ENCODE data around the gene ELOVL7. TPM values are rescaled to one million over a fixed set of nuclear protein-coding genes. Genes with fewer than 3 reads are reported as not detected.
"Not testable (repeated sequence)": the region's sequence is repeated elsewhere in the genome, so short reads cannot be mapped to it uniquely, and the experiment has no call there.

ELOVL7 gene
- total RNA-seq, 1 donor from 2014 or later: 22.1 TPM

DNA sequence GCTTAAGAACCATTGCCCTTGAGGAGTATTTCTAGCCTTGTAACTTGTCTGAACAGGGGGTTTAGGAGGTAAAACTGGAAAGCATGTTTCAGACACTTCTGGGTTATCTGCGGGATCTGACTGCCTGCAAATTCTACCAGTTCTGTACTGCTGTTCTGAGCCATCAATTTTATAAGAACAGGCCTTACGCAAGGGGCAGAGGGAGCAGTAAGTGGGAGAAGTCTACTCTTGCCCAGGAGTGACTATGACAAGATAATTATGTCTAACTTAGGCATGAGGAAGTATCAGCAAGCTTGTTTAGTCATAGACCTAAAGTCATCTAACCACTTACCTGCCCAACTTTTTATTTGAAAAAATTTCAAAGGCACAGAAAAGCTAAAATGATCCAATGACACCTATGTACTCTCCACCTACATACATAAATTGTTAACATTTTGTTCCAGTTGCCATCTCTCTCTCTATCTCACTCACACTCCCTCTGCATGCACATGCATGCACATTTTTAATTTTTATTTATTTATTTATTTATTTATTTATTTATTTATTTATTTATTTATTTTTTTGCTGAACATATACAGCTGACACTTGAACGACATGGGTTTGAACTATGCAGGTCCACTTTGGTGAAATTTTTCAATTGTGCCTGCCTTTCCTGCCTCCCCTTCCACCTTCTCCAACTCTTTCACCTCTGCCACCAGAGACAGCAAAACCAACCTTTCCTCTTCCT, 125.7 kb downstream of the ELOVL7 start:
- Histone ChIP-seq H3K36me3 (ENCODE audit: control insufficient read depth, insufficient read depth, low read length) (no peaks in the 10 kb centered on the region), H3K27me3 (ENCODE audit: control insufficient read depth, insufficient read depth, low read length) (no peaks in the 10 kb centered on the region), H3K4me3 (ENCODE audit: low read depth, low read length) (no peak overlapping the region)
- no peak for TF ChIP-seq CTCF (IDR thresholded peaks at IDR 0.05; ENCODE audit: insufficient read depth, low read length, severe bottlenecking)
- FAIRE-seq (no peak), DNase-seq (ENCODE audit: low read depth) (peak; percentile 79)

DNA sequence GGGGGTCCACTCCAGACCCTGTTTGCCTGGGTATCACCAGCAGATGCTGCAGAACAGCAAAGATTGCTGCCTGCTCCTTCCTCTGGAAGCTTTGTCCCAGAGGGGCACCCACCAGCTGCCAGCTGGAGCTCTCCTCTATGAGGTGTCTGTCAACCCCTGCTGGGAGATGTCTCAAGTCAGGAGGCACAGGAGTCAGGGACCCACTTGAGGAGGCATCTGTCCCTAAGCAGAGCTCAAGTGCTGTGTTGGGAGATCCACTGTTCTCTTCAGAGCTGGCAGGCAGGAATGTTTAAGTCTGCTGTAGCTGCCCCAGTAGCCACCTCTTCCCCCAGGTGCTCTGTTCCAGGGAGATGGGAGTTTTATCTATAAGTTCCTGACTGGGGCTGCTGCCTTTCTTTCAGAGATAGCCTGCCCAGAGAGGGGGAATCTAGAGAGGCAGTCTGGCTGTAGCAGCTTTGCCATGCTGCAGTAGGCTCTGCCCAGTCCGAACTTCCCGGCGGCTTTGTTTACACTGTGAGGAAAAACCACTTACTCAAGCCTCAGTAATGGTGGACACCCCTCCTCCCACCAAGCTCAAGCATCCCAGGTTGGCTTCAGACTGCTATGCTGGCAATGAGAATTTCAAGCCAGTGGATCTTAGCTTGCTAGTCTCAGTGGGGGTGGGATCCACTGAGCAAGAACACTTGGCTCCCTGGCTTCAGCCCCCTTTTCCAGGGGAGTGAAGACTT, 128.7 kb downstream of the ELOVL7 start:
- not testable (repeated sequence) for FAIRE-seq; DNase-seq (ENCODE audit: low read depth); H3K36me3 ChIP-seq (ENCODE audit: control insufficient read depth, insufficient read depth, low read length); H3K27me3 ChIP-seq (ENCODE audit: control insufficient read depth, insufficient read depth, low read length); H3K4me3 ChIP-seq (ENCODE audit: low read depth, low read length)

GRCh38 chr5:60712950-60713349, 131.1 kb downstream of the ELOVL7 start:
- DNase-seq (ENCODE audit: low read depth) (no peak), FAIRE-seq (no peak)
- Histone ChIP-seq H3K4me3 (ENCODE audit: low read depth, low read length) (no peak overlapping the region), H3K27me3 (ENCODE audit: control insufficient read depth, insufficient read depth, low read length) (no peaks in the 10 kb centered on the region), H3K36me3 (ENCODE audit: control insufficient read depth, insufficient read depth, low read length) (no peaks in the 10 kb centered on the region)
- TF ChIP-seq CTCF (IDR thresholded peaks at IDR 0.05; ENCODE audit: insufficient read depth, low read length, severe bottlenecking): no peak

GRCh38 chr5:60711892-60712291, 132.2 kb downstream of the ELOVL7 start:
- not testable (repeated sequence) for FAIRE-seq; H3K36me3 ChIP-seq (ENCODE audit: control insufficient read depth, insufficient read depth, low read length); DNase-seq (ENCODE audit: low read depth); H3K4me3 ChIP-seq (ENCODE audit: low read depth, low read length); H3K27me3 ChIP-seq (ENCODE audit: control insufficient read depth, insufficient read depth, low read length)

DNA sequence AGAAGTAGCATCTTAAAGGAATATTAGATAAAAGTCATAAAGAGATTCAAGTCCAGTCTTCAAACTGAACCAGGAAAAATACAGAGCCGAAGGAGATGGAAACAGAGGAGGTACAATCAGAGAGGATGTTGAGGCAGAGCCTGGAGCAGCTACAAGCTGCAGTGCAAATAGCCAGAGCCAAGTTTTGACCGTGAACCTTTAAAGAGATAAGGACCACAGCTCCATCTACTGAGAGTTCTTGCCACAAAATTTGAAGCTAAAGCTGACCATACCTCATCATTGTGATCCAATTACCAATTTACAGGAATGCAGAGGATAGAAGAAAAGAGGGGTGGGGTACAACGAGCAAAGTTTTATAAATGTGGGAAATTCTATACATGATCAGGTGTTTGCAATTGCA, 133.7 kb downstream of the ELOVL7 start:
- H3K4me3 ChIP-seq (ENCODE audit: low read depth, low read length): no peak overlapping the region
- TF ChIP-seq CTCF (IDR thresholded peaks at IDR 0.05; ENCODE audit: insufficient read depth, low read length, severe bottlenecking): no peak
- no peak for DNase-seq (ENCODE audit: low read depth)
- FAIRE-seq: no peak
- no peaks in the 10 kb centered on the region for H3K36me3 ChIP-seq (ENCODE audit: control insufficient read depth, insufficient read depth, low read length)
- no peaks in the 10 kb centered on the region for H3K27me3 ChIP-seq (ENCODE audit: control insufficient read depth, insufficient read depth, low read length)

GRCh38 chr5:60705144-60705543, 138.9 kb downstream of the ELOVL7 start:
- H3K27me3 ChIP-seq (ENCODE audit: control insufficient read depth, insufficient read depth, low read length): no peaks in the 10 kb centered on the region
- H3K4me3 ChIP-seq (ENCODE audit: low read depth, low read length): no peak overlapping the region
- DNase-seq (ENCODE audit: low read depth): no peak
- no peak for FAIRE-seq
- no peak for TF ChIP-seq CTCF (IDR thresholded peaks at IDR 0.05; ENCODE audit: insufficient read depth, low read length, severe bottlenecking)
- H3K36me3 ChIP-seq (ENCODE audit: control insufficient read depth, insufficient read depth, low read length): no peaks in the 10 kb centered on the region

All from bronchial epithelial cell (primary cell).